Natural killer cell treated with Interleukin-12 subunit alpha and Interleukin-12 subunit beta and Interleukin-15 and Interleukin-18, amount 100 ng/mL, for 72 hours (primary cell): ENCODE measurements around the gene DMRTA2. TPM values are rescaled to one million over a fixed set of nuclear protein-coding genes. Genes with fewer than 3 reads are reported as not detected.
A peak's percentile ranks its signal among the peaks of the same experiment; 100 is the strongest.

ENCODE experiments used
- ATAC-seq, 2 donors: fragments of 150-1000 bp; cut with Tn5 transposase in 1 of 2; sonication (Bioruptor Pico), chemical (Tn5 transposase) in 1 of 2; 2 replicates each; pipeline ENCODE4 v1.10.0; 2021
- DNase-seq: peaks from one replicate; pipeline ENCODE4 v3.0.0; 2022; ENCODE audit warnings: low spot score
- H3K27ac Mint-ChIP-seq, 2 donors: 1 replicate in 1 of 2; 2 replicates in 1 of 2; pipeline ENCODE4 v1.8.0; 2022; ENCODE audit warnings: mixed read lengths in 2 of 2, mild to moderate bottlenecking in 1 of 2, moderate library complexity in 1 of 2
- H3K27me3 Mint-ChIP-seq, 2 donors: 1 replicate in 1 of 2; 2 replicates in 1 of 2; pipeline ENCODE4 v1.8.0; 2022; ENCODE audit warnings: mixed read lengths in 2 of 2
- H3K36me3 Mint-ChIP-seq: one replicate; pipeline ENCODE4 v1.8.0; 2022; ENCODE audit warnings: mixed read lengths
- H3K4me1 Mint-ChIP-seq, 2 donors: 1 replicate in 1 of 2; 2 replicates in 1 of 2; pipeline ENCODE4 v1.8.0; 2022; ENCODE audit warnings: low read depth in 2 of 2, mixed read lengths in 2 of 2, mild to moderate bottlenecking in 1 of 2
- H3K4me3 Mint-ChIP-seq: one replicate; pipeline ENCODE4 v1.8.0; 2022; ENCODE audit warnings: mixed read lengths
- H3K9me3 Mint-ChIP-seq: 2 replicates; pipeline ENCODE4 v1.8.0; 2022; ENCODE audit warnings: mixed read lengths
- total RNA-seq, 2 donors: library from RNA; stranded (reverse); gene quantifications; one replicate each; pipeline ENCODE4 v1.2.3, GENCODE V29; 2022

The DMRTA2 gene
- total RNA-seq, 2 donors from 2014 or later, result 1.1 to 3.6 TPM

DNA sequence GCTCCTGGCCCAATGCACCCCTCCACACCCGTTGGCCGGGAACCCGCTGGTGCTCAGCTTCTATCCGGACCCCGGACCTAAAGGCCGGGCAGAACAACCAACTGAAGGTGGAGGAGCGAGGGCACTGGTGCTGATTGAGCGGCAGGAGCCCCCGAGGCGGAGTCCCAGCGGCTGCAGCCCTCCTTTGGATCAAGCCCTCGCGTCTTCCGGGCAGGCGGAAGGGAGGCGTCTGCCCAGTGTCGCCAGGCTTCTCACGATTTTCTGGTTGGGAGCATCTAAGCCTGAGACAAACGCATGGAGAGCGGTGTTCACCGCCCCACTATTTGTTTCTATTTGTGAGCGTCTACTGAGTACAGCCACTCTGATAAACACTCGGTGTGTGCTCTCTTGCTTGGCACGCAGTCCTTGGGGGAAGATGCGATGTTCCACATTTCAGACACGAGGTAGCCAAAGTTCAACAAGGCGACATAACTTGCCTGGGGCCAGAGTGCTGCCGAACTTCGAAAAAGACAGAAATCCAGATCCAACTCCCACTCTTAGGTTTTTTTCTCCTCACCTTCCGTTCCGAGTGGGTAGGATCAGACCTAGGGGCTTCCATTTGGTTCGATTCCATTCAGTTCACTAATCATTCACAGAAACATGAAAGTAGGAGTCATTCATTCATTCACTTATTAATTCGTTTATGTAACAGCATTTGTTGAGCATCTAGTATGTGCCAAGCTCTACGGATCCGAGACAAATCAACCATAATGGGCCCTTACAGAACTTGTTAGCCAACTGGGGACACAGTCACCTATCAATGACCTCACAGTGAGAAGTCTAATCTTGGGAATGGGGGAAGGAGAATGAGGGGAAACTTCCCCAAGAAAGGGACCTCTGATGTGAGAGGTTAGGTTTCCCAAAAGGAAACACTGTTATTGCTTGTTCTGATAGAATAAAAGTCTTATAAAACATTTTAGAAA lies 4.9 kb upstream of the DMRTA2 start:
- Mint-ChIP-seq H3K4me1 (peaks cover 24 to 41% of the 10 kb centered on the region in 2 donors), H3K36me3 (peaks cover 7% of the 10 kb centered on the region), H3K27ac (peak overlapping the region in 1 of 2 donors; percentile 16), H3K27me3 (peaks cover 49 to 75% of the 10 kb centered on the region in 2 donors), H3K4me3 (peak overlapping the region; percentile 58), H3K9me3 (no peaks in the 10 kb centered on the region)
- DNase-seq, result no peak
- ATAC-seq, result no peak

DNA sequence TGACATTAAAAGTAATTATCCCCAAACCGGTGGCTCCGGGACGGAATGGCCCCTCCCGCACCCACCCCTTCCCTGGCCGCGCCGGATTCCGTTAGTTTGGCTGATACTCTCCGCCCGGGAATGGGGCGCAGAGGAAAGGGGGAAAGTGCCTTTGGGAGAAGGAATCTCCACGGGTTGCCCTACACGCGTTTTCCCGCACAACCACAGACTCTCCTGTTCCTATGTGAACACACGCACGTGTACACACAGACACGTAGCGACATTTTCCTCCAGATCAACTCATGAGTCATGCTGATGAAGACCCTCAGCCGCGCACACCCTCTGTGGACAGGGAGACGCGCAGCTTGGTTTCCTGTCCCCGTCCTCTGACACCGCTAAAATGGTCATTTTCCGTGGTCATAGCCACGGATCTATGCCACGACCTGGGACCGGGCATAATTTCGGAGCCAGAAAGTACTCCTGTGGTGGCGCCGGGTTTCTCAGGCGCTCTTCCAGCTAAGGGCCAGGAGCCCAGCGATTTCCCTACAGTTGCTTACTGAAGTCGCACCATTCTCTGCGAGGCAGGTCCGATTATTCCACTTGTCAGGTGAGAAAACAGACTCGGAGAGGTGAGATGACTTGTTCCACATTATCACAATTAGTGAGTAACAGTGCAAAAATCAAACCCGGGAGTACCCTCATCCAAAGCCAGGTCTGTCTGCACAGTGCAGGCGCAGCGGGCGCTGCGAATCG lies 4.0 kb upstream of the DMRTA2 start:
- Mint-ChIP-seq H3K4me3 (peak overlapping the region; percentile 58), H3K4me1 (peaks cover 31 to 45% of the 10 kb centered on the region in 2 donors), H3K27me3 (peaks cover 49 to 69% of the 10 kb centered on the region in 2 donors), H3K9me3 (no peaks in the 10 kb centered on the region), H3K36me3 (peaks cover 7% of the 10 kb centered on the region), H3K27ac (peak overlapping the region in 1 of 2 donors; percentile 16)
- no peak for ATAC-seq
- no peak for DNase-seq

DNA sequence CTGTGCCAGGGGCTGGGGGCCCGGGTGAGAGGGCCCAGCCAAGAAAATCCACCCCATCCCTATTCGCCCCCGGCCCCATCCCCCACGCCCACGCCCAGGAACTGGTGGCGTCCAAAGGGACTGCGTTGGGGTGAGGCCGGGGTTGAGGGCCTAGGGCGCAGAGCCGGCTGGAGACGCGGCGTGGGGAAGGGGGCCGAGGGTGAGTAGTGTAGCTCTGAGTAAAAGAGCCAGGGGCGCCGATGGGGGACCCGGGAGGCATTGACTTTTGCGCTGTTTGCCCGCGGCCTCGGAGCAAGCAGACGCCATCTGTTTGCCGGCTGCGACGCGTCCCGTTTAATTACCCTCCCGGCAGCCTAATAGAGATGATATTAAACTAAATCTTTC lies 3.5 kb upstream of the DMRTA2 start:
- no peaks in the 10 kb centered on the region for H3K9me3 Mint-ChIP-seq
- H3K4me3 Mint-ChIP-seq, result peak overlapping the region; percentile 36
- DNase-seq (no peak), ATAC-seq (no peak)
- H3K27me3 Mint-ChIP-seq, result peaks cover 51 to 69% of the 10 kb centered on the region in 2 donors
- H3K27ac Mint-ChIP-seq, result no peak overlapping the region
- peaks cover 11% of the 10 kb centered on the region for H3K36me3 Mint-ChIP-seq
- H3K4me1 Mint-ChIP-seq, result peaks cover 36 to 51% of the 10 kb centered on the region in 2 donors

DNA sequence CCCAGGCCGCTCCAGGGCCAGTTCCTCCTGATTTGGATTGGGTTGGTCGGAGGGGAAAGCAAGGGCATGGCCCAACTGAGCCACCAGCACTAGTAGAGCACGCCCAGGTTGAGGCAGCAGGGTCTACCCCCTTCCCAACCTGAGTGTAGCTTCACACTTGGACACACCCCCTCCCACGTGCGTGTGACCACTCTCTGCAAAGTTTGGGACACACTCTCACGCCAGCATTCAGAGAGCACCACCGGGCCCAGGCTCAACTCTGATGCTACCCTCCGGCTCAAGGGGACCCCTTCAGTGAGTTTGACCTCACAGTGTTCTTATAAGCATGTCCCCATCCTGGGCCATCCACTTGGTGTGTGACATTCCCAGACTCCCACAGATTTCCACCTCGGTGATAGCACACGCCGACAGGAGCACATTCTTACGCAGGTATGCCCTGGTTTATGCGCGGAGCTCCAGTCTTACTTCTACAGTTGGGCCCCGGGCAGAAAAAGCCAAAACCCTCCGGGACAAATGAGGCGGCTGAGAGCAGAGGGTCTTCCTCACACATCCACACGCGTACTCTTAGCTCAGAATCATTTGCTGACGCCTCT lies 3.0 kb upstream of the DMRTA2 start:
- H3K4me3 Mint-ChIP-seq, result peak overlapping the region; percentile 36
- no peak for DNase-seq
- peaks cover 40 to 53% of the 10 kb centered on the region in 2 donors for H3K4me1 Mint-ChIP-seq
- no peak overlapping the region for H3K27ac Mint-ChIP-seq
- peaks cover 13% of the 10 kb centered on the region for H3K36me3 Mint-ChIP-seq
- ATAC-seq, result no peak
- peaks cover 52 to 69% of the 10 kb centered on the region in 2 donors for H3K27me3 Mint-ChIP-seq
- no peaks in the 10 kb centered on the region for H3K9me3 Mint-ChIP-seq

DNA sequence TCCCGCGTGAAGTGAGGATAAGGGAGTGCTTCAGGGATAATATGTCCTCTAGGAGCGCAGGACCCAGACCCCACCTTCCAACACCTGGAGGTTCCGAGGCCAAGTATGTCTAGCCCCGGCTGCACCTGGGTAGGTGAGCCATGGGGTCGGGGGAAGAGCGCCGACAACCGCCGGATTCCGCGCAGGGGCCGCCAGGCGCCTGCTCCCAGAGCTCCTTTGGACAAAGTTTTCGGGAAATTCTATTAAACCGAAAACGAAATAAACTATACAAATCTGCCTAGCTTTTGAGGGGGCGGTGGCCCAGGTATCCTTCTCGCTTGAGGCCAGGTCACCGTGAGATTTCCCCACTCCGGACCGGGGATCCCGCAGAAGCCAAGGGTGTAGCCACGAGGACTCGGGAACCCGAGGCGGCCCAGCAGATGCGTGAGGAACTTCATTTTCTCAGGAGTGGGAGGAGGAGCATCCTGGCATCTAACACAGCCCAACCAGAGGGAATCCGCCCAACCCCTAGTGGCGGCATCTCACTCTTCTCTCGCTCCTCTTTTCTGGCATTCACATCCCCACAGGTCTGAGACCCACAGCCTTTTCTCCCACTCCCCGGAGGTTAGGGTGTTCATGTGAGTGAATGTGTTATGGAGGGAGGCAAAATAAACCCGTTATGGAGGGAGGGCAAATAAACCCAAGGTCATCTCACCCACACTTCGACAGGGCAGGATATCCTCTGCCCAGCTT lies 2.3 kb upstream of the DMRTA2 start:
- H3K27ac Mint-ChIP-seq, result no peak overlapping the region
- peak overlapping the region; percentile 92 for H3K4me3 Mint-ChIP-seq
- DNase-seq (no peak), ATAC-seq (no peak)
- peaks cover 41 to 49% of the 10 kb centered on the region in 2 donors for H3K4me1 Mint-ChIP-seq
- H3K27me3 Mint-ChIP-seq, result peaks cover 46 to 64% of the 10 kb centered on the region in 2 donors
- no peaks in the 10 kb centered on the region for H3K9me3 Mint-ChIP-seq
- peaks cover 14% of the 10 kb centered on the region for H3K36me3 Mint-ChIP-seq

DNA sequence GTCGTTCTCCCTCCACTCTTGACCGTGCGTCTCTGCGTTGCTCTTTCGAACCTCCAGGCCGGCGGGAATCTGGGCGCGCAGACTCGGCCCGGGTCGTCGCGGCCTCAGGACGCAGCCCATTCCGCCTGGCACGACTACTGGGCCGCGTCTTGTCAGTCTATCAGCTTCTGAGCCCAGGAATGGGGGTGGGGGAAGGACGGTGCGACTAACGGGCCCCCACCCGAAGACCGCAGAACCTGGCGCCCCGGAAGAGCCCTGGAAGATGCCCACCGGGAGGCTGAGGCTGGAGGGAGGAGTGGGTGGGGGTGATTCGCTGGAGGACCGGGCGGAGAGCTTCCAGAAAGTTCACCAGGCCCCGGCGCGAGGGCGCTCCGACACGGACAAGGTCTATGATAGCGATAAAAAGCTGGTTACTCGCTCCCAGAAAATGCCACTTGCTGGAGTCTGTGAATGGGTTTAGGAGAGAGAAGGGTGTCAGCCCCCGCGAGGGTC lies 1.7 kb upstream of the DMRTA2 start:
- peak overlapping the region; percentile 92 for H3K4me3 Mint-ChIP-seq
- peak overlapping the region; percentile 73 to 74 for H3K27ac Mint-ChIP-seq
- peaks cover 47 to 51% of the 10 kb centered on the region in 2 donors for H3K4me1 Mint-ChIP-seq
- no peak for DNase-seq
- H3K27me3 Mint-ChIP-seq, result peaks cover 47 to 64% of the 10 kb centered on the region in 2 donors
- H3K36me3 Mint-ChIP-seq, result peaks cover 19% of the 10 kb centered on the region
- ATAC-seq, result no peak
- no peaks in the 10 kb centered on the region for H3K9me3 Mint-ChIP-seq

DNA sequence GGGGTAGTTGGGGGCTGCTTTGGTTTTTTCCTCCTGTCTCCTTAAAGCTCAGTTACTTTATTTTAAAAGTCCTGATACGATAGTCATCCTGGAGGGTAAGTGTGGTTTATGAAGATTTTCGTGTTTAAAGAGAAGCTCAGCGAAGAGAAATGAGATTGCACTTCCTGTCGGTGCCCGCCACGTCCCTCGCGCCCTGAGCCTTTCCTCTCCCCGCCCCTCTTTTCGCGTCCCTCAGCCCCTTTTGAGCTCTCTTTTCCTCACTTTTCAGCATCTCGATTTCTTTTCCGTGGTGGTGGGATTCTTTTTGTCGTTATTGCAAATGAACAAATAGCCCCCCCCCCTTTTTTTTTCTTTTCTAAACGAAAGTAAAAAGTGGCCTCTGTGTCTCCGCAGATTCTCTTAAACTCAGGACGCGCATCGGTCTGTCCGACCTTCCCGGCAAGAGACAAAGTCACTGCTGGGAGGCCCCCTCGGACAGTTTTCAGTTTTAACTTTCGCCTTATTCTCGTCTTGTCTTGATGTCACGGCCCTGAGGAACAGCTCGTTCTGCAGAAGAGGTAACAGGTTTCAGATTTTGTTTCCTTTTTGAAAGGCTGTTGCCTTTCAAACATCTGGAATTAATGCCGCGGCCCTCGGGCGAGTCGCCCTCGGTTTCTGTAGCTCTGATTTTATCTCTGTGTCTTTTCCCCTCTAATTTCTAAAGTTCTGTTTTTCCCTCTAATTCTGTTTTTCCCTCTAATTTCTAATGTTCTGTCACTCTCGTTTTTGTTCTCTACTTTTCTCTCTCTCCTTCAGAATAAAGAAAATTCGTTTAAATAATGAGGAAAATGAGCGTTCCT lies 1.0 kb upstream of the DMRTA2 start:
- Mint-ChIP-seq H3K4me3 (peak overlapping the region; percentile 92), H3K4me1 (peaks cover 52 to 55% of the 10 kb centered on the region in 2 donors), H3K27ac (peak overlapping the region; percentile 73 to 74), H3K36me3 (peaks cover 19% of the 10 kb centered on the region), H3K9me3 (no peaks in the 10 kb centered on the region), H3K27me3 (peaks cover 46 to 63% of the 10 kb centered on the region in 2 donors)
- DNase-seq, result no peak
- ATAC-seq, result peak; percentile 50 to 60

DNA sequence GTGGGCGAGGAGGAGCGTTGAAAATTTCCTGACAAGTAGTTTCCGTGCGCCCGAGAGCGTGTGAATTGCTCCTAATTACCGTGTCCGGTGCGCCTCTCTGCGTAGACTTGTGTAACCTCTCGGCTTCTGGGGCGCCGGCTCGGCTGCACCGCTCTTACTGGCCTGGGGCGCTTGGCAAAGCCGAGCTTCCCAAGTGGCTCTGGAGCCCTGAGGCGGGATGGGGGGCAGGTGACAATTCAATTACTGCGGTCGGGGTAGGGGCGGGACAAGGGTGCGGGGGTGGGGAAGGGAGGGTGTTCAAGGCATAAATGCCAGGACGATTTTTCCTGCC lies 392 bp upstream of the DMRTA2 start:
- H3K27ac Mint-ChIP-seq, result peak overlapping the region; percentile 73 to 74

DNA sequence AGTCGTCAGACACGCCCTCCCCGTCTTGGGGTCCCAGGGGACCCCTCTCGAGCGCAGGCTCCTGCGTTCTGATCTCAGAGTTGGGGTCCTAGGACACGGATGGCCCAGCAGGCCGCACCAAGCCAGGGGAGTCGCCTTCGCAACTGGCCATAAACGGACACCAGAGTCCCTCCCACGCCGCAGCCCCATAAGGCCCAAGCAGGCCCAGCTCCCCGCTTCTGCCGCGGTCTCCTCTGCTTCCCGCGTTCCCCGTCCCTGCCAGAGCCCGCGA lies 633 bp downstream of the DMRTA2 start:
- ATAC-seq (no peak), DNase-seq (no peak)
- Mint-ChIP-seq H3K27me3 (peaks cover 44 to 54% of the 10 kb centered on the region in 2 donors), H3K9me3 (no peaks in the 10 kb centered on the region), H3K36me3 (peaks cover 19% of the 10 kb centered on the region), H3K4me3 (peak overlapping the region; percentile 92), H3K27ac (peak overlapping the region; percentile 73 to 74), H3K4me1 (peaks cover 47 to 52% of the 10 kb centered on the region in 2 donors)

More for the DNA sequence above, 392 bp upstream of the DMRTA2 start:
- no peak for DNase-seq
- Mint-ChIP-seq H3K36me3 (peaks cover 19% of the 10 kb centered on the region), H3K27me3 (peaks cover 46 to 57% of the 10 kb centered on the region in 2 donors), H3K4me1 (peaks cover 52 to 55% of the 10 kb centered on the region in 2 donors), H3K9me3 (no peaks in the 10 kb centered on the region), H3K4me3 (peak overlapping the region; percentile 92)
- peak; percentile 52 to 73 for ATAC-seq

DNA sequence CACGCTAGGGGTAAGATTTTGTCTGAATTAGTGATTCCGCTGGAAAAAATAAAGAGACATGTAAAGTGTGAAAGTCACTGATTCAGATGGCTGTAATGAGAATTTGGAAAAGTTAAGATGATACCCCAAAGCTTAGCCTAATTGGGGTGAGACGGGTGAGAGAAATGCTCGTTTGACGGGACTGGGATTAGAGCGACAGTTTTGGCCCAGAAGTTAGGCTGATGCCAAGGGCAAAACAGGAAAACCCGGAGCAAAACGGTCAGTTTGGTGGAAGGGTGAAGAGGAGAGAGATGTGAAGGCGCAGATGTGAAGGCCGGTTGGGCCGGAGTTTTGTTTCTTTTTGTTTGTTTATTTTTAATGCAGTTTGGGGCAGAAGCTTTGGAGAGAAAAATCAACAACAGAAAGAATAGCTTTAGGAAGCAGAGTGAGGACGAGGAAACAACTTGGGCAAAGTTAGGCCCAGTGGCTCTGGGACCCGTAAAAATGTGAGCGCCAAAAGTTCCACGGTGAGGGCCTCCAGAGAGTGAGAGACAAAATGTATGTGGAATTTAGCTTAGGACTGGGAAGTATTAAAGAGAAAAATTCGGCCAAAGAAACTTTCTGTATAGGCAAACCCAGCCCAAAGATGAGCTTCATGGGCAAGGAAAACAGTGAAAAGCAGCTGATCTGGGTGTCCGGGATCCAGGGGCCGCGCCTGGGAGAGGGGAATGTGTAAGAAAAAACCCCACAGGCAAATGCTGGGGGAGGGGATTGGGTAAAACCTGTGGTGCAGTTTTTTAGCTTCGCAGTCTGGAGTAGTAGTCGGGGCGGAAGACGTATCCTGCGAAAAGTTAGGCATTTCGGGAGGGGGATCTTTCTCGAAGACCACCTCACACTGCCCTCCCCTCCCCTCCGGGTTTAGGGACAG lies 1.2 kb downstream of the DMRTA2 start:
- Mint-ChIP-seq H3K4me3 (peak overlapping the region; percentile 92), H3K9me3 (no peaks in the 10 kb centered on the region), H3K36me3 (peaks cover 19% of the 10 kb centered on the region), H3K27ac (peak overlapping the region; percentile 73 to 74), H3K27me3 (peaks cover 40 to 51% of the 10 kb centered on the region in 2 donors), H3K4me1 (peaks cover 49% of the 10 kb centered on the region in 2 donors)
- DNase-seq, result no peak
- no peak for ATAC-seq

DNA sequence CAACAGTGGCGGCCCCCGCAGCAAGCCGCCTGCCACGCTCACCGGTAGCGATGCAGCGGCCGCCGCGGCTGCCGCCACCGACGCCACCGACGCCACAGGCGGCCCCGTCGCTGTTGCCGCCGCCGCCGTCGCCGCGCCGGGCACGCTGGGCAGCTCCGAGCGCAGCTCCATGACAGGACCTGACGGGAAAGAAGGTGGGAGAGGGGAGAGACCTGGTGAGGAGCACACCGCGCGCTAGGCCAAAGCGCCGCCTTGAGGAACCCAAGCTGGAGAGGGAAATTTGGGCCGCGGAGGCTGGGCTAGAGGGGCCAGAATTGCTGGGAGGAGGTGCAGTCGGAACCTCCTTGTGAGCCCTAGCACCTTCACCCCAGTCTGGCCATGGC lies 1.9 kb downstream of the DMRTA2 start:
- H3K4me3 Mint-ChIP-seq, result peak overlapping the region; percentile 92
- DNase-seq (no peak), ATAC-seq (no peak)
- H3K36me3 Mint-ChIP-seq, result peaks cover 19% of the 10 kb centered on the region
- H3K9me3 Mint-ChIP-seq, result no peaks in the 10 kb centered on the region
- peak overlapping the region; percentile 73 to 74 for H3K27ac Mint-ChIP-seq
- peaks cover 49 to 55% of the 10 kb centered on the region in 2 donors for H3K4me1 Mint-ChIP-seq
- H3K27me3 Mint-ChIP-seq, result peaks cover 47 to 57% of the 10 kb centered on the region in 2 donors
